GM21526 (cell line): Measurements from ENCODE around the gene ALLC.
"Not testable (repeated sequence)": the region's sequence is repeated elsewhere in the genome, so short reads cannot be mapped to it uniquely, and the experiment has no call there.

Source experiments
- ATAC-seq: cut with Tn5 transposase; IDR thresholded peaks from one replicate; pipeline ENCODE4 v1.9.1; 2021; ENCODE audit warnings: moderate library complexity; ENCODE audit not compliant: unreplicated experiment, low FRiP score

ALLC gene

GRCh38 chr2:3657881-3658280 is at the start of gene ALLC:
Gene ALLC, plus strand, starts transcription at chr2:3658200. Its CDS starts 12,958 bp downstream, at chr2:3671158.
- no peak for ATAC-seq

DNA sequence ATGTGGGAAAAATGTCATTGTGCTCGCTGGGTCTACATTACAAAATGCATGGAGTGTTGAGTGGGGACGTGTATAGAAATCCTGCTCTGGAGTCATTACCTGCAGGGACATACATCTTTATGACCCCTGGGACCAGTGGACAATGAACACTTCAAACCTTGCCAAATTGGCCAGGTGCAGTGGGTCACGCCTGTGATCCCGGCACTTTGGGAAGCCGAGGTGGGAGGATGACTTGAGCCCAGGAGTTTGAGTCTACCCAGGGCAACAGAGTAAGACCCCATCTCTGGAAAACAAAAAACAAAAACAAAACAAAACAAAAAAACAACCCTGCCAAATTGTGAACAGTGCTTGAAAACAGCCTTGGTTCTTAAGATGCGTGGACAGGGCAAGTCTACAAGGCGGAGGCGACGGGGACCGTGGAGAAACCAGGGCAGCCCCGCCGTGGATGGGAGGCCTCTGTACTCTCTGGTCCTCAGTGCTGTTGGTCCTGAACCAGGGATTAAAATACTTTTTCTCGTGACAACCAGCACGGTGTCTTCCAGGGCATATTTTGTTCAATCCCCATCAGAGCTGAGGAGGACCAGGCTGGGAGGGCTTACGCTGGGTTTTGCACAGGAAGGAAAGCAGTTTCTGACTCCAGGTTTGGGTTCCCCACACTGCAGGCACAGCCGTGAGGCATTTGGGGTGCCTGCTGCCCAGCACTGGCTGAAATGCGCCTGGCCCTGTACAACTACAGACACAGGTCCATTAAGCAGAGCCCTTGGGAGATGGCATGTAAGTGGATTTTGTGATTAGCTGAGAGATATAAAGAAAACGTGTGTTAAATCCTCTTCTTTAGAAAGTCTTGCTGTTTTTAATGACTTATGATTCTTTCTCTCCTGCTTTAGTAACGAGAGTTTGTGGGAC is 49.4 kb upstream of the ALLC start:
- ATAC-seq, result no peak

DNA sequence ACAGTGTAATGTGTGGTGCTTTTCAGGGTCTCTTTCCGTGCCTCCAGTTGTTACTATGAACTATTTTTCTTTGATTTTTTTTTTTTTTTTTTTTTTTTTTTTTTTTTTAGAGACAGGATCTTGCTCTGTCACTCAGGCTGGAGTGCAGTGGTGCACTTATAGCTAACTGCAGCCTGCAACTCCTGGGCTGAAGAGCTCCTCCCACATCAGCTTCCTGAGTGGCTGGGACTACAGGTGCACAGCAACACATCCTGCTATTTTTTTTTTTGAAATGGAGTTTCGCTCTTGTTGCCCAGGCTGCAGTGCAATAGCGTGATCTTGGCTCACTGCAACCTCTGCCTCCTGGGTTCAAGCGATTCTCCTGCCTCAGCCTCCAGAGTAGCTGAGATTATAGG is 48.7 kb upstream of the ALLC start:
- ATAC-seq, result peak; percentile 73

DNA sequence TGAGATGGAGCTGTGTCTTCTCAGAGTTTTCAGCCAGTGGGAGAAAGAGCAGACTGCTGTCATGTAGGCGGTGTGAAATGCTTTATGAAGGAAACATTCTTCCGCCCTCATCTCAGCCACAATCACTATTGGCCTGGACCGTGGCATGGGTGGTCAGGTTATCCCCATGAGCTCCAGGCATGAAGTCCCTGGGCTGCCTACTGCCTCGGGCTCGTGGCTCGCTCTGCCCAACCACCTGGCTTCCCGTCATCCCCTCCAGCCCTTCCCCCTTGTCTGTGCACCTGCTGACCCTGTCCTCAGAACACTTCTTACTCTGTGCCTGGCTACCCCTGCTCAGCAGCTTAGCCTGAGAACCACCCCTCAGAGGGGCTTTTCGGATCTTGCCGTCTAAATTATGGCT is 47.6 kb upstream of the ALLC start:
- no peak for ATAC-seq

DNA sequence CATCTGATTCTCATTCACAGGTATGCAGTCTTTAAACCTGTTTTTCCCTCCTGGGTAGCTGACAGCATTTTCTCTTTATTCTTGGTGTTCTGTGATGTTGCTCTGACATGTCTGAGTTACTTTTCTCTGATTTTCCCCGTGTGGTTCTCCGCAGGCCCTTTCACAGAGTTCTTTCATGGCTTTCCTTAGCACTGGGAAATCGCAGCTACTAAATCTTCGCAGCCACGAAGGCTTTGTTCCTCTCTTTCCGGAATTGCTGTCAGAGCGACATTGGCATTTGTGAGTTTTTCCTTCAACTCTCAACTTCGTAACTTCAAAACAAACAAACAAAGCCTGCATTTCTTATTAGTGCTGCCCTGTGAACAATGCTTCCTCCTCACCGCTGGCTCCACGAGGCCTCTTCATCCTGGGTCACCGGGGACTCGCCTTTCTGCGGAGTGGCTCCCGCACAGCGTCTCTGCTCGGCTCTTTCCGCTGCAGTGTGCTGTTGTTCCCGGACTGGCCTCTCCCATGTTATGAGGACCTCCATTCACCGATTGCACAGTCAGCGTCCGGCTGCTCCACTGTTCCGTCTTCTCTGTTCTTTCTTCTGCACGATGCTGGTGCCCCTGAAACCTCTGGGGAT is 47.0 kb upstream of the ALLC start:
- no peak for ATAC-seq

DNA sequence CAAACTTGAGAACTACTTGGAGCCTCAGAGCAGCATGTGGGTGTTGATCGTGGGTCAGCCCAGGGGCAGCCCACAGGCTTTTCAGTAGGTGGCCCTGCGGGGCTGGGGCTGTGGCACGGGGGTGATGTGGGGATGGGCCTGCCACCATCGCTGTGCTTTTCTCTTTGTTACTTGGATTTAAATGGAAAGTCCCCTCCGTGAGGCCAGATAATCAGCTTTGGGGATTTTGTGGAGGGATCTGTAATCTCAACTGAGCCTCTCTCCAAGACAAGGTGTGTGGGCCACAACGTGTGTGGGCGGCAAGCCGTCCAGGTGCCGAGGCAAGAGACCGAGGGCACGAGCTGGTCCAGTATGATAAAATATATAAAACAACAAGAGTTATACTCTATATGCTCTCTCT is 46.4 kb upstream of the ALLC start:
- ATAC-seq, result no peak

GRCh38 chr2:3612639-3613523 is 45.1 kb upstream of the ALLC start:
- ATAC-seq, result no peak

GRCh38 chr2:3613524-3613905 is 44.5 kb upstream of the ALLC start:
- no peak for ATAC-seq

GRCh38 chr2:3614743-3615142 is 43.3 kb upstream of the ALLC start:
- ATAC-seq, result not testable (repeated sequence)

DNA sequence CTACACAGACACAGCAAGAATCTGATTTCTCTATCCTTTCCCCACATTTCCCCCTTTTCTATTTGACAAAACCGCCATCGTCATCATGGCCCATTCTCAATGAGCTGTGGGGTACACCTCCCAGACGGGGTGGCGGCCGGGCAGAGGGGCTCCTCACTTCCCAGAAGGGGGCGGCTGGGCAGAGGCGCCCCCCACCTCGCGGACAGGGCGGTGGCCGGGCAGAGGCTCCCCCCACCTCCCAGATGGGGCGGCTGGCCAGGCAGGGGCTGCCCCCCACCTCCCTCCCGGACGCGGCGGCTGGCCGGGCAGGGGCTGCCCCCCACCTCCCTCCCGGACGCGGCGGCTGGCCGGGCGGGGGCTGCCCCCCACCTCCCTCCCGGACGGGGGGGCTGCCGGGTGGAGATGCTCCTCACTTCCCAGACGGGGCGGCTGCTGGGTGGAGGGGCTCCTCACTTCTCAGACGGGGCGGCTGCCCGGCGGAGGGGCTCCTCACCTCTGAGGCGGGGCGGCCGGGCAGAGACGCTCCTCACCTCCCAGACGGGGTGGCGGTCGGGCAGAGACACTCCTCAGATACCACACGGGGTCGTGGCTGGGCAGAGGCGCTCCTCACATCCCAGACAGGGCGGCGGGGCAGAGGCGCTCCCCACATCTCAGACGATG is 42.3 kb upstream of the ALLC start:
- not testable (repeated sequence) for ATAC-seq

GRCh38 chr2:3616435-3617197 is 41.4 kb upstream of the ALLC start:
- not testable (repeated sequence) for ATAC-seq

GRCh38 chr2:3617198-3617890 is 40.7 kb upstream of the ALLC start:
- no peak for ATAC-seq

GRCh38 chr2:3618367-3618766 is 39.6 kb upstream of the ALLC start:
- no peak for ATAC-seq

DNA sequence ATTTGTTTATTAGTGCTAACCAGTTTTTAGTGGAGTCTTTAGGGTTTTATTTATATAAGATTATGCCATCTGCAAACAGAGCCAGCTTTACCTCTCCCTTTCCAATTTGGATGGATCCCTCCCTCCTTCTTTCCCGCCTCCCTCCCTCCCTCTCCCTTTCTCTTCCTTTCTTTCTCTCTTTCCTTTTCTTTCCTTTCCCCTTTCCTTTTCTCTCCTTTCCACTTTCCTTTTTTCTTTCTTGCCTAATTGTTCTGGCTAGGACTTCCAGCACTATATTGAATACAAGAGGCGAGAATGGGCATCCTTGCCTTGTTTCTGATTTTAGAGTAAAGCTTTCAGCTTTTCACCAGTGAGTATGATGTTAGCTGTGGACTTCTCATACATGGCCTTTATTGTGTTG is 39.0 kb upstream of the ALLC start:
- no peak for ATAC-seq

DNA sequence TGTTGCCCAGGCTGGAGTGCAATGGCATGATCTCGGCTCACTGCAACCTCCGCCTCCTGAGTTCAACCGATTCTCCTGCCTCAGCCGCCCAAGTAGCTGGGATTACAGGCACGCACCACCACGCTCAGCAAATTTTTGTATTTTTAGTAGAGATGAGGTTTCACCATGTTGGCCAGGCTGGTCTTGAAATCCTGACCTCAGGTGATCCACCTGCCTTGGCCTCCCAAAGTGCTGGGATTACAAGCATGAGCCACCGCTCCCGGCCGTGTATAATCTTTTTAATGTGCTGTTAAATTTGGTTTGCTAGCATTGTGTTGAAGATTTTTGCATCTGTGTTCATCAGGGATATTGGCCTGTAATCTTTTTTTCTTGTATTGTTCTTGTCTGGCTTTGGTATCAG is 38.3 kb upstream of the ALLC start:
- ATAC-seq, result not testable (repeated sequence)

DNA sequence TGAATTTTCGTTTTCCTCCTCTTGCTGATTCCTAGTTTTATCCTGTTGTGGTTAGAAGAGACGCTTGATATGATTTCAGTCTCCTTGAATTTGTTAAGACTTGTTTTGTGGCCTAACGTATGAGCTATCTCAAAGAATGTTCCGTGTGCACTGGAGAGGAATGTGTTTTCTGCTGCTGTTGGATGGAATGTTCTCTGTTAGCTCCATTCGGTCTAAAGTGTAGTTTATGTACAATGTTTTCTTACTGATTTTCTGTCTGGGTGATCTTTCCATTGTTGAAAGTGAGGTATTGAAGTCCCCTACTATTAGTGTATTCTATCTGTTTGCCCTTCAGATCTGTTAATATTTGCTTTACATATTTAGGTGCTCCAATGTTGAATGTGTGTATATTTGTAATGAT is 37.2 kb upstream of the ALLC start:
- ATAC-seq, result no peak

GRCh38 chr2:3622967-3623366 is 35.0 kb upstream of the ALLC start:
- ATAC-seq, result no peak

GRCh38 chr2:3624059-3624794 is 33.8 kb upstream of the ALLC start:
- ATAC-seq, result no peak

DNA sequence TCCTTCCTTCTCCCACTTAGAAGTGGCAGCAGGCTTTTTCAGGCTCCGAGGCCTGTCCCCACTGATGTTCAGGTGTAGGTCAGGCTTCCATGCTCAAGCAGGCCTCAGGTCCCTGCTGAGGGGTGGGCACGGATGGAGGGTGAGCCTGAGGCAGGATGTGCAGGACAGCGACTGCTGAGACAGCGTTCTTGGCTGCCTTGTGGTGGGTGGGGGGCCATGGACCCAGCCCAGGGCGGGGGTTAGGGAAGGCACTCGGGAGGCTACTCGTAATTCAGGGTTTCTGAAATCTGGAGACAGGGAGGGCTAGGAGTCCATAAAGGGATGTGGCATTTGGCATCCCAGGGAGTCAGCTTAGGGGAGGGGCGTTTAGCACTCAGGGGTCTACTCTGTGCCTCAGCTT is 32.8 kb upstream of the ALLC start:
- no peak for ATAC-seq
